Measurements from ENCODE around the gene PRKAR2B.

Gene PRKAR2B

DNA sequence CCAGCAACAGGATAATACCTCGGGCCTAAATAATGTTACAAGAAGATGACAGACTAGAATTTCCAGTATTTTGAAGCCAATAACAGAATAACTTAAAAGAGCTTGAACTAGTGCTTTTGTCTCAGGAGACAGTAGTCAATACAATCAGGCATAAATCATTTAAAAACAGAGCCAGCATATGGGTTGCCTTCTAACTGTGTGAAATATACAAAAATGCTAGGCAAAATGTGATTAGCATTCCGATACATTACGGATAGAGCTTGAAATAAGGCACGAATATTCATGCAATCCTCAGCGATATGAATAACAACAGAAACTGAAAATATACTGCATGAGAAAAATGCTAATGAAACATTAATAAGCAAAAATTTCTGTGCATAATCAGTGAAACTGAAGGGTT lies 18.3 kb upstream of the PRKAR2B start:
- no peak for DNase-seq (ENCODE audit: insufficient read length, low spot score)
- TF ChIP-seq CTCF (IDR thresholded peaks at IDR 0.05; ENCODE audit: insufficient read depth, missing control alignments): no peak
- FAIRE-seq: no peak

GRCh38 chr7:107027208-107027607 lies 17.3 kb upstream of the PRKAR2B start:
- FAIRE-seq (no peak), DNase-seq (ENCODE audit: insufficient read length, low spot score) (no peak)
- no peak for TF ChIP-seq CTCF (IDR thresholded peaks at IDR 0.05; ENCODE audit: insufficient read depth, missing control alignments)

DNA sequence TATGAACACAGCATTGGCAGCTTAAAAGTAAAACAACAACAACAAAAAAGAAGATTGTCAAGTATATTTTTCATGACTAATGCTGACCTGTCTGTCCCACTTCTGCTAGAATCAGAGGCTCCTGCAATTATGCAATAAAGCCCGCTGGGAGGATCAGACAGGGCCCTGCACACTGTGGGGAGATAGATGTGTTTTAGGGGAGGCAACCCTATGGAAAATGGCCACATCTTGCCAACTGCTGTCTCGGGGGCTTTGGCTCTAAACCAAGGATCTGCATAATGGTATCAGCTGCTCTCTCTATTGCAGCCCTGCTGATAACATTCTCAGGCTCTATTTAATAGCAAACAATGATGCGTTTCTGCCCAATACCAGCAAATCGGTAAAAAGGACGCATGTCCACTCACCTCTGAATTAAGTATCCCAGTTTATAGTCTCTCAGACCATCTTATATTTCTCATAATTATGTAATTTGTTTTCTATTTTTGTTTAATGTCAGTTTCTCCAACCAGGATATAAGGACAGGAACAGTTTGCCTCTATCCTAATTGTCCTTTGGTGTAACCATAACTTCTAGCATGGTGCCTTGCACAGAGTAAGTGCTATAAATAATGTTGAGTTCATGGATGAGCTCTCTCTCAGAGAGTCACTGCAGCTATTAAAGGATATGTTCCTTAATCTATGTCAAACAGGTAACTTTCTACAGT lies 15.3 kb upstream of the PRKAR2B start:
- no peak for FAIRE-seq
- no peak for DNase-seq (ENCODE audit: insufficient read length, low spot score)
- TF ChIP-seq CTCF (IDR thresholded peaks at IDR 0.05; ENCODE audit: insufficient read depth, missing control alignments): no peak

DNA sequence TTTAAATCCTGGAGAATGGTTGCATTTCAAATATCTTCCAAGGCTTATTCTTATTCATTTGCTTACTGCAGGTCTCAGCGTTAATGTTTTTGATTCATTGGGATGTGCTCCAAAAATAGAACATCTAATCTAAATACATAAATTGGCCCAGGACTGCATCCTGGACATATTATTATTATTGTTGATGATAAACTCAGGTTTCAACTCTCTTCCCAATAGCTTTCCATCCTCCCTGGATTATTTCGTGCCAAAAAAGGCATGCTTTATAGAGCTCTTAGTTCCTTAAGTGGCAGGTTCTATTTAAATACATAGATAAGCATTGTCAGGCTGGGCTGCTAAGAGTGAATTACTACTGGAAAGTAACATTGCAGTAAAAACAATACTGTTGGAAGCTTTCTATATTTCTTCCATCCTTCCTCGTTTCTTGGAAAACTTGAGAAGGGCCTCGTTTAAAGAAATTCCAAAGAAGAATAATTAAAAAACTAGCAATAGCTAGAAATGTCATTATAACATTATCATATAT lies 14.7 kb upstream of the PRKAR2B start:
- no peak for FAIRE-seq
- TF ChIP-seq CTCF (IDR thresholded peaks at IDR 0.05; ENCODE audit: insufficient read depth, missing control alignments): no peak
- DNase-seq (ENCODE audit: insufficient read length, low spot score): no peak

DNA sequence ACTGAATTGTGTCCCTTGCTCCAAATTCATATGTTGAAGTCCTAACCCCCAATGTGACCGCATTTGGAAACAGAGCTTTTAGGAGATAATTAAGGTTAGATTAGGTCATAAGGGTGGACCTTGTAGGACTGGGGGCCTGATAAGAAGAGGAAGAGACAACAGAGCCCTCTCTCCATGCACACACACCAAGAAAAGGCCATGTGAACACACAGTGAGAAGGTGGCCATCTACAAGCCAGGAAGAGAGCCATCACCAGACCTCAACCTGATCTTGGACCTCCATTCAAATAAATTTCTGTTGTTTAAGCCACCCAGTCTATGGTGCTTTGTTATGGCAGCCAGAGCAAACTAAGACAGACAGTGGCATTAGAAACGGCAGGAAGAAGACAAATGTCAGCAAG lies 12.5 kb upstream of the PRKAR2B start:
- FAIRE-seq: no peak

GRCh38 chr7:107032720-107033438 lies 11.6 kb upstream of the PRKAR2B start:
- DNase-seq (ENCODE audit: insufficient read length, low spot score) (no peak), FAIRE-seq (no peak)
- TF ChIP-seq CTCF (IDR thresholded peaks at IDR 0.05; ENCODE audit: insufficient read depth, missing control alignments): no peak

More for the DNA sequence above, 12.5 kb upstream of the PRKAR2B start:
- no peak for TF ChIP-seq CTCF (IDR thresholded peaks at IDR 0.05; ENCODE audit: insufficient read depth, missing control alignments)
- no peak for DNase-seq (ENCODE audit: insufficient read length, low spot score)

DNA sequence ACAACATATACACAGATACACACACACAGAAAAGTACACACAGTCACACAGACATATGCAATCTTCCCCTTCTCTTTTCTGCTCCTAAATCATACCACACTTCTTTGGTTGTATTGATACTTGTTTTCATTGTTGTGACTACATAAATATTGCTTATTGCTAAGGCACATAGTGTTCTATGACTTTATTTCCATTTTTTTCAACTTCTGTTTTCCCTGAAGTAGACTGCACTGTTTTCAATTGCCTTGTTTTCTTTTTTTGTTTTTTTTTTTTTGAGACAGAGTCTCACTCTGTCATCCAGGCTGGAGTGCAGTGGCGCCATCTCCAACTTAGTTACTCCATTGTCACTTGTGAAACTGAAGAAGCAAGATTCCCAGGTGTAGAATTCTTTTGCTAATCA lies 10.0 kb upstream of the PRKAR2B start:
- TF ChIP-seq CTCF (IDR thresholded peaks at IDR 0.05; ENCODE audit: insufficient read depth, missing control alignments): no peak
- no peak for DNase-seq (ENCODE audit: insufficient read length, low spot score)
- FAIRE-seq: no peak

Measured in D721Med (cell line).